Rectal smooth muscle tissue (tissue), 1 donor: ENCODE measurements around the gene RFNG.

Experiments
- H3K27ac ChIP-seq: one replicate; pipeline ENCODE4 v1.7.0; 2013; ENCODE audit warnings: low read depth, low read length, inconsistent platforms
- H3K27me3 ChIP-seq: one replicate; pipeline ENCODE4 v1.7.0; 2013; ENCODE audit warnings: low read length; ENCODE audit not compliant: control insufficient read depth, insufficient read depth
- H3K36me3 ChIP-seq: one replicate; pipeline ENCODE4 v1.7.0; 2013; ENCODE audit warnings: low read length; ENCODE audit not compliant: control insufficient read depth, insufficient read depth
- H3K4me1 ChIP-seq: one replicate; pipeline ENCODE4 v1.7.0; 2013; ENCODE audit warnings: low read length; ENCODE audit not compliant: control insufficient read depth, insufficient read depth
- H3K4me3 ChIP-seq: one replicate; pipeline ENCODE4 v1.7.0; 2013; ENCODE audit warnings: low read length
- H3K9ac ChIP-seq: one replicate; pipeline ENCODE4 v1.7.0; 2013; ENCODE audit warnings: low read length

The RFNG gene

GRCh38 chr17:82019690-82020571, 31.7 kb downstream of the RFNG start:
- Histone ChIP-seq H3K9ac (no peak overlapping the region), H3K27ac (no peak overlapping the region), H3K27me3 (no peaks in the 10 kb centered on the region), H3K4me1 (peaks cover 15% of the 10 kb centered on the region), H3K4me3 (no peak overlapping the region), H3K36me3 (no peaks in the 10 kb centered on the region)

- Histone ChIP-seq H3K4me1 (peaks cover 13% of the 10 kb centered on the region), H3K27ac (no peak overlapping the region), H3K27me3 (no peaks in the 10 kb centered on the region), H3K9ac (no peak overlapping the region), H3K4me3 (no peak overlapping the region), H3K36me3 (no peaks in the 10 kb centered on the region)
Observed at GRCh38 chr17:82018989-82019689, 32.5 kb downstream of the RFNG start.

- Histone ChIP-seq H3K9ac (no peak overlapping the region), H3K27ac (no peak overlapping the region), H3K36me3 (no peaks in the 10 kb centered on the region), H3K4me3 (no peak overlapping the region), H3K4me1 (peaks cover 17% of the 10 kb centered on the region), H3K27me3 (no peaks in the 10 kb centered on the region)
Observed at GRCh38 chr17:82018152-82018988, 33.2 kb downstream of the RFNG start.

- H3K27ac ChIP-seq = no peak overlapping the region
- H3K9ac ChIP-seq = no peak overlapping the region
- peaks cover 17% of the 10 kb centered on the region for H3K4me1 ChIP-seq
- H3K27me3 ChIP-seq = no peaks in the 10 kb centered on the region
- no peaks in the 10 kb centered on the region for H3K36me3 ChIP-seq
- H3K4me3 ChIP-seq = no peak overlapping the region
Observed at GRCh38 chr17:82017612-82018151, 33.9 kb downstream of the RFNG start.

GRCh38 chr17:82016875-82017459, 34.6 kb downstream of the RFNG start:
- Histone ChIP-seq H3K4me1 (peaks cover 15% of the 10 kb centered on the region), H3K27me3 (no peaks in the 10 kb centered on the region)

GRCh38 chr17:82016061-82016874, 35.3 kb downstream of the RFNG start:
- Histone ChIP-seq H3K27ac (no peak overlapping the region), H3K27me3 (no peaks in the 10 kb centered on the region), H3K9ac (no peak overlapping the region), H3K36me3 (no peaks in the 10 kb centered on the region), H3K4me1 (peaks cover 10% of the 10 kb centered on the region), H3K4me3 (no peak overlapping the region)

More at GRCh38 chr17:82016875-82017459, 34.6 kb downstream of the RFNG start:
- Histone ChIP-seq H3K27ac (no peak overlapping the region), H3K9ac (no peak overlapping the region), H3K36me3 (no peaks in the 10 kb centered on the region), H3K4me3 (no peak overlapping the region)

GRCh38 chr17:82015311-82015971, 36.2 kb downstream of the RFNG start:
- H3K27me3 ChIP-seq = no peaks in the 10 kb centered on the region
- no peak overlapping the region for H3K27ac ChIP-seq

GRCh38 chr17:82014971-82015310, 36.7 kb downstream of the RFNG start:
- H3K9ac ChIP-seq = no peak overlapping the region
- peaks cover 6% of the 10 kb centered on the region for H3K4me1 ChIP-seq
- no peaks in the 10 kb centered on the region for H3K27me3 ChIP-seq
- H3K27ac ChIP-seq = no peak overlapping the region
- H3K36me3 ChIP-seq = no peaks in the 10 kb centered on the region
- H3K4me3 ChIP-seq = no peak overlapping the region

More at GRCh38 chr17:82015311-82015971, 36.2 kb downstream of the RFNG start:
- no peak overlapping the region for H3K9ac ChIP-seq
- peaks cover 6% of the 10 kb centered on the region for H3K4me1 ChIP-seq
- H3K36me3 ChIP-seq = no peaks in the 10 kb centered on the region
- H3K4me3 ChIP-seq = no peak overlapping the region

GRCh38 chr17:82014432-82014831, 37.2 kb downstream of the RFNG start:
- Histone ChIP-seq H3K27me3 (no peaks in the 10 kb centered on the region), H3K9ac (no peak overlapping the region), H3K4me3 (no peak overlapping the region), H3K4me1 (peaks cover 6% of the 10 kb centered on the region), H3K36me3 (no peaks in the 10 kb centered on the region), H3K27ac (no peak overlapping the region)

GRCh38 chr17:82013772-82014321, 37.8 kb downstream of the RFNG start:
- Histone ChIP-seq H3K36me3 (no peaks in the 10 kb centered on the region), H3K4me1 (peaks cover 6% of the 10 kb centered on the region), H3K27ac (peak overlapping the region; percentile 72), H3K27me3 (no peaks in the 10 kb centered on the region), H3K4me3 (no peak overlapping the region), H3K9ac (no peak overlapping the region)

- Histone ChIP-seq H3K27ac (peak overlapping the region; percentile 72), H3K27me3 (no peaks in the 10 kb centered on the region), H3K4me1 (peaks cover 6% of the 10 kb centered on the region), H3K9ac (no peak overlapping the region), H3K36me3 (no peaks in the 10 kb centered on the region), H3K4me3 (no peak overlapping the region)
Observed at GRCh38 chr17:82013341-82013740, 38.3 kb downstream of the RFNG start.
